T-helper 2 cell treated with Interferon-gamma antibody and Interleukin-4, amounts not matched to agents 100 ng/mL and 5 ng/mL, for 36 hours (primary cell): ENCODE measurements around the gene EPB41L3. TPM values are rescaled to one million over a fixed set of nuclear protein-coding genes. Genes with fewer than 3 reads are reported as not detected.
"Not testable (repeated sequence)": the region's sequence is repeated elsewhere in the genome, so short reads cannot be mapped to it uniquely, and the experiment has no call there.

ENCODE experiments used
- intact Hi-C: fragments of 100-400 bp; cut with micrococcal nuclease; formaldehyde crosslinking; loops from one replicate; pipeline ENCODE4 v1.15.1; 2023
- total RNA-seq: library from RNA; stranded (reverse); gene quantifications from 2 replicates; pipeline ENCODE4 v1.2.3, GENCODE V29; 2022

The EPB41L3 gene
- total RNA-seq, 1 donor from 2014 or later: 1.6 TPM

DNA sequence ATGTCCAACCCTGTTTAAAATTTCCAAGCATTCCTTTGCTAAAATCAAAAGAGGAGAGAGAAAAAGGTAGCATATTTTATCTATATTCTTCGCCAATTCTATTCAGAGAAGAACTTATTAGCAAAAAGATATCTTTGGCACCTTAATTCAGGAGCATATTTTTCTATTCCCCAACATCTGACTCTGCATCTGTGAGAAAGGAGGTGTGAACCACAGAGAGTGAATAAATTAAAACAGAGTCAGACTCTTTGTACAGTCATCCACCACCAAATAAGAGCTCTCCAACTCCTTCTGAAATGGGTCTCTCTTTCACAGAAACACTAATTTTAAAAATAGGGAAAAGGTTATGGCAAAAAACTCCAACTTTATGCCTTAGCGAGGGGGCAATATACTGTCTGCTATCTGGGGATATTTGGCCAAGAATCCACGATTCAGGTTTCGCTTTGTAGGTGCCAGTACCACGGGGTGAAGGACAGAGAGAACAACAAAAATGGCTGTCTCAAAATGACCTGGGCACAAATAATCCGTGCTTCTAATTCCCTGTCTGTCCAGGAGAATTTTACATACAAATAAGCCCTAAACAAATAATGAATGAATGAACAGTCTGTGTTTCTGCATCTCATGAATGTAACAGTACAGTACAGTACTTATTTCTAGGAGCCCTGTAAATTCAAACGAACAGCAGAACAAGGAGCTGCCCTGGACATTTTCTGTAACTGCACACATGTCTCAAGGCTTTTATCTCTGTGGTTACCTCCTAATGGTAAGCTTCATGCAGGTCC is 43.4 kb downstream of the EPB41L3 start:
- intact Hi-C loops: no loop called here

DNA sequence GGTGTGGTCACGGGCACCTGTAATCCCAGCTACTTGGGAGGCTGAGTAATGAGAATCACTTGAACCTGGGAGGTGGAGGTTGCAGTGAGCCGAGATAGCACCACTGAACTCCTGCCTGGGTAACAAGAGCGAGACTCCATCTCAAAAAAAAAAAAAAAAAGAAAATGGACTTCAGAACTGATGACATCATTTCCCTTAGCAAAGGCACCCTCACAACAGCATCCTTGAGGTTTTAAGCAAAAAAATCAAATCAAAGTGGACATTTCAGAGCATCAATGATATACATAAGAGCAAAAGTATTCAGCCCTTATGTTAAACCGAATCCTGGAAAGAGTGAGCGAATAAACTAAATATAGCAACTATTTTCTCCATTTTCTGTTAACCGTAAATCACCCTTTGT is 45.3 kb downstream of the EPB41L3 start:
- intact Hi-C loops: no loop called here

DNA sequence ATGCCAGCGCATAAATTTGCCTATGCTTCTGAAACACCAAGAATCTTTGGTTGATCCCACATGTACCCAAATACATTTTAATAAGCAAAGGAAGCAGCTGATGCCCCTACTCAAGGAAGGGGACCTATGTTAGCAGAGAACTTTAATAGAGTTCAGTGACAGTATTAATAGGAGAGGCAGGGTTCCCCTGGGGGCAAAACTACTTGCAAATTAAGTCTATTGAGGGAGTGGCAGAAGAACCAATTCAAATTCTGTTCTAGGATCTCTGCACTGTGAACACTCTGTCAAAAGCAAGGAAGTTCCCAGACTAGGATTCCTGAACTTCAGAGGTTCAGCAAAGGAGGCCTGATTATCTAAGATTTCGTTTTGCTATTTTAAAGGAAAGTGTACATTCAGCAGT is 47.5 kb downstream of the EPB41L3 start:
- intact Hi-C loops: no loop called here

- intact Hi-C loops: no loop called here
Observed at GRCh38 chr18:5490753-5491480, 52.9 kb downstream of the EPB41L3 start.

GRCh38 chr18:5488844-5489243 is 55.0 kb downstream of the EPB41L3 start:
- intact Hi-C loops: no loop called here

GRCh38 chr18:5488044-5488443 is 55.8 kb downstream of the EPB41L3 start:
- intact Hi-C loops: not testable (repeated sequence)

DNA sequence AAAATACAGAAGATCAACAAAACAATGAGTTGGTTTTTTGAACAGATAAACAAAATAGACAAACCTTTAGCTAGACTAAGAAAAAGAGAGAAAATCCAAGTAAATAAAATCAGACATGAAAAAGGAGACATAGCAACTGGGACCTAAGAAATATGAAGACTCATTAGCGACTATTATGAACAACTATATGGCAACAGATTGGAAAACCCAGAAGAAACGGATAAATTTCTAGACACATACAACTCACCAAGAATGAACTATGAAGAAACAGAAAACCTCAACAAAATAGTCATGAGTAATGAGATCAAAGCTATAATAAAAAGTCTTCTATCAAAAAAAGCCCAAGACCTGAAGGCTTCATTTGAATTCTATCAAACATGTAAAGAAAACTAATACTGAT is 59.3 kb downstream of the EPB41L3 start:
- intact Hi-C loops: no loop called here

- intact Hi-C loops: no loop called here
Observed at GRCh38 chr18:5481621-5482020, 62.2 kb downstream of the EPB41L3 start.

GRCh38 chr18:5478261-5478660 is 65.5 kb downstream of the EPB41L3 start:
- intact Hi-C loops: no loop called here

DNA sequence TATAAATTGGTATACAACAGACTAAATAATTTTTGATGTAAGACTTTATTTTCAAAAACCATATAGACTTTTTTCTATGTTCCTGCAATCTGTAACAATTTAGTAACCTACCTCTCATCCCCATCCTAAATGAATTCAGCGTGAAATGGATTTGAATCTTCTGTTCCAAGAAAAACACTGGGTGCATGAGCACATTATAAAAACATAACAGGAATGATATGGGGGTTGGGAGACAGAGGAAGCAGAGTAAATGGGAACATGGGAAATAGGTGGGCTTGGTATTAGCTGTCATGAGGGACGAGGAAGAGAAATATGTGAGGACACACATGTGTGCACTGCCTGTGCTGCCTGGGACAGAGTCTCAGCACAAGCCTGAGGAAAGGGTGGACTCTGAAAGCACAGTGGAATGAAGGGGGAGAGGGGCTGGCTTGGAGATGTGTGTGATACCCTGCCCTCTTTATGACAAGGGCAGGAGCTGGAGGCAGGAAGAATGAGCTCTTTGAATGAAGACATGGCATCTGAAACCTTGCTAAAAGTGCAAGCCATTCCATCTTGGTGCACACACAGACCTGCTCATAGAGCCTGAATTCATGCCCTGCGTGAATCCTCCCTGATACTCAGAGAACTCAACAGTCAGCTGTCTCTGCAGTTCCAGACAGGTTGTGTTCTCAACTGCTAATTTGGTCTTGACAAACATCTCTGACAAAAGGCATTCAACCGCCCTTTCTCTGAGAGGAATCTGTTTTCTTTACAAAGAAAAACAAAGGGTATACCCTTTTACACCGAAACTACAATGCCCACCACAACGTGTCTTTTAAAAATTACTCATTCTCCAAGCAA is 66.6 kb downstream of the EPB41L3 start:
- intact Hi-C loops: no loop called here

DNA sequence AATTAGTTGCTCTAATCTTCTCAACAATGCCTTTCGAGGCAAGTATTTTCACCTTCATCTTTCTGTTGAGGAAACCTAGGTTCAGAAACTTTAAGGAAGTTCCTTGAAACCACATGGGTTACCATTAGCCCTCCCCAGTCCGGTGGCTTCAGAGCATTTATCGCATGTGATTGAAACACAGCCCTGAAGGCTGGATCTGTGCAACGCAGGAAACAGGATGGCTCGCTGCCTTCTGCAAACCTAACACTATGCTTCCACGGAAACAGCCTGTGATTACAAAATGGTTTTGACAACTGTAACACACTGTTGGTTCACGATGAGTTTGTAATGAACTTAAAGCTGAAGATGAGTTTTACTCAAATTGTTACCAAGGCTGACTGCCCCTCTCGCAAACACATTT is 68.5 kb downstream of the EPB41L3 start:
- intact Hi-C loops: no loop called here

DNA sequence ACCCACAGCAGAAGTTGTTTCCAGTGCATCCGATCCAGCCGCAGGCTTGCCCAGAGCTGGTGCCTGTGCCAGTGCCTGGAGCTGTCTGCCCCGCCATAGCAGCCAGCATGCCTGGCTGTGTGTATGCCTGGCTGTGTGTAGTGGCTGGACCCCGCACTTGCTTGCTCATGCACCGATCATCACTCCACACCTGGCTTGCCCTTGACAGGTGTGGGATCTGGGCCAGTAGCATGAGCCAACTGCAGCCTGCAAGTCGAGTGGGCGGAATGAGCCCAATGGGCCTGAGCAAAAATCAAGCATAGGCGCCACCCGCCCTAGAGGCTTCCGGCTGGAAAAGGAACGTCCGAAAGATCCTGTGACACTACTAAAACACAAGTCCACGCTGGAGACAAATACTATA is 74.5 kb downstream of the EPB41L3 start:
- intact Hi-C loops: no loop called here

DNA sequence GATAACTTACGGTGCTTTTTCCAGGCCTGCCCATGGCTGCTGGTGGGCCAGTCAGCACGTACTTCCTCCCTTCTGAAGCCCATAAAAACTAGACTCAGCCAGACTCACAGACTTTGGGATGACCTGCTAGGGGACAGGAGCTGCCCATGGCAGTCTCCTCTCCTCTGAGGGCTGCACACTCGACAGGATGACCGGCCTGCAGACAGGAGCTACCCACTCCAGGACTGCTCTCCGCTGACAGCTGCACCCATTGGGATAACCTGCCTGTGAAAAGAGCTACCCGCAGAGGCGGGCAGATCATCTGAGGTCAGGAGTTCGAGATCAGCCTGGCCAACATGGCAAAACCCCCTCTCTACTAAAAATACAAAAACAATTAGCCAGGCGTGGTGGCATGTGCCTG is 75.4 kb downstream of the EPB41L3 start:
- intact Hi-C loops: no loop called here

DNA sequence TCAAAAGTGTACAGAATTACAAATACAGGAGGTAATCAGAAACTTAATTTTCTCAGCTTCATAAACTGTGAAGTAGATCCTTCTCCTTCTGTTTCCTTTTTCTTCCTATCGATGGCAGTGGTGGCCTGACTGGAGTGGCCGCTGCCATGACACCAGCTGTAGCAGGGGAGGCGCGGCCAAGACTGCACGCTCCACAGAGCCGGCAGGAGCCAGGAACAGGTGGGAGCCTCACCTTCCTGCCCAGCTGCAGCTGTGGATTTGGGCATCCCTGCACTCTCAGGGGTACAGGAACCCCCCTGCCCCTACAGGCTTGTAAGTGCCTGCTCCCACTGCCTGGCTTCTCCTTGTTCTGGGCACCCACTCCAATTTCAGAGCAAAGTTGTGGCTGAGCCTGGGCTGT is 76.1 kb downstream of the EPB41L3 start:
- intact Hi-C loops: no loop called here

DNA sequence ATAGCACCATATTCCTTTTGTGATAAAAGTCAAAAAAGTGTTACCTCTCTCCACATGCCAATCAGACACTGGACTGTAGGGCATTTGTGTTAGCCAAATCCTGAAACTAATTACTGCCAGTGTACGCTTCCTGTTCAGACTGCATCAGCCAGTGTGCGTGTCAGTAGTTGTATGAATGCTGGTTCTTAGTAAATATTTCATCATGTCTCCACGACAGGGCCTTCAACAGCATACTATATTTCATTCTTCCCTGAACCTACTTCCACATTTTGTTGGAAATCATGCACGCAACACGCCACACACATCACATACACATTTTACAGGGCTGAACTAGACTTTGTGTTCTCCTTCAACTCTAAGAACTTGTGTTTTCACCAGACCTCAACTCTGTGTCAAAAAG is 77.5 kb downstream of the EPB41L3 start:
- intact Hi-C loops: no loop called here

- intact Hi-C loops: no loop called here
Observed at GRCh38 chr18:5464251-5464650, 79.5 kb downstream of the EPB41L3 start.

DNA sequence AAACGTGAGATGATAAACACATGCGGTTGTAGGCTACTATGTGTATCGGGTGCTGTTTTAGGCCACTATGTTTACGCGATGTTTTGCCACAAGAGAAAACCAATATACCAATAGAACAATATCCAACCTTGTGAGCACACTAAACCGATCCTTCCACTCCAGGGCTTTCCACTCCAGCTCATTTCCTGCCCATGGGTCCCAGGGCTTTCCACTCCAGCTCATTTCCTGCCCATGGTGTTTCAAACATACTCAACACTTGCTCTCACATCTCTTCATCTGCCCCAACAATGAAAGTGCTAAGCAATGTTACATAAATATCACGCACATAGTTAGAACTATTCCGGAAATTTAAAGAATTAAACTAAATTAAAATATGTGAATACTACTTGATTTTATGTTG is 80.0 kb downstream of the EPB41L3 start:
- intact Hi-C loops: no loop called here

DNA sequence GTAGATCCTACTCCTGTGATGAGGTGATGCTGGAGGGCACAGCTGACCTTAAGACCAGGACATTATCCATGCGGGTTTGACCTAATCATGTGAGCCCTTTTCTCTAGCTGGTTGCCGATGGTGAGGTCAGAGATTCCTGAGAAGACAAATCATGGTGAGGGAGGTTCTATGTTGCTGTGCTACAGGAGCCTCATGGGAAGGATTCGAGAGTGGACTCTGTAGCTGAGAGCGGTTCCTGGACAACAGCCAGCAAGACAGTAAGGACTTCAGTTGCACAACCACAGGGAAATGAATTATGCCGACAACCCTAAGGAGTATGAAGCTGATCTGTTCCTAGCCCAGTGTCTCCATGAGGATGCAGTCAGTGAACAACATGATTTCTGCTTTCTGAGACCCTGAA is 80.4 kb downstream of the EPB41L3 start:
- intact Hi-C loops: no loop called here

DNA sequence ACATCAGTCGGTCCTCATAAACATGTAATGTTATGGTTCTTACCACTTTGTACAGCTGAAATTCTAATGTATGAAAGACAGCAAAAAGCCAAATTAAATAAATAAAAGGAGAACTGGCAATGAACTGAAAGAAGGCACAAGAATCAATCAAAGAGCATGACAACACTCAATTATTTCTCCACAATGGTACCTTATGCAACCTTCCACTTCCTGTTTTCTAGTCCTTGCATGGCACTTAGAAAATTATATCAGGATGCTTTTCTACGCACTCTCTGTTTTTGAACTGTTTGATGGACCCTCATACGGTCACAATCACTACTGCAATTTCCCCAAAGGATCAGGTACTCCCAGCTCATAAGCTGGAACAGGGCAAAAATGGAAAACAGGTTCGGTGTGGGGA is 81.6 kb downstream of the EPB41L3 start:
- intact Hi-C loops: no loop called here

- intact Hi-C loops: no loop called here
Observed at GRCh38 chr18:5461041-5461440, 82.8 kb downstream of the EPB41L3 start.

DNA sequence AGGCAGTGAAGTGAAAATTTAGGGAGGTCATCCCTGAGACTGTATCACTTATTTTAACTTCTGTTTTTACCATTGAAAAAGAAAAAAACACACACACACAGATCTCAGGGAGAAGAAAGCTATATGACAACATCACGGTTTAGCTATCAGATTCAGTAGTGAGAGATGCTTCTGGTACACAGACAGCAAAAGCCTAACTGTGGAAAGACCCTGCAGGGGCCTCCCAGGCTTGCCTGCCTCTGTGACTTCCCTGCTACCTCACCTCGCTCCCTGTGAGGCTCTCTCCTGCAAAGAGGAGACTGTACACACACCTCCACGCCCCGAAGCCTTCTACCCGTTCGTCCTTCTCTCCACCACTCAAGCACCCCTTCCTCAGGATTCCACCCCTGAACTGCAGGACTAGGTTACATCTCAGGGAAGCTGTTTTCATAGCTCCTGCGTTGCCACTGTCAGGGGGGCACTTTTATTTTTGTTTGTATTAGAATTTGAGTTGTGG is 86.3 kb downstream of the EPB41L3 start:
- intact Hi-C loops: loop anchor here (5.0 kb wide), 2 partner anchors 160 to 175 kb away; partner anchors contain the start of gene ZBTB14
